Measurements from ENCODE around the gene ATF4.
A peak's percentile ranks its signal among the peaks of the same experiment; 100 is the strongest.
"Not testable (repeated sequence)": the region's sequence is repeated elsewhere in the genome, so short reads cannot be mapped to it uniquely, and the experiment has no call there.

ATF4 gene

GRCh38 chr22:39519681-39520225, 609 bp upstream of the ATF4 start:
- Mint-ChIP-seq H3K4me3 (peak overlapping the region; percentile 90), H3K4me1 (peaks cover 32% of the 10 kb centered on the region), H3K9me3 (no peaks in the 10 kb centered on the region), H3K36me3 (ENCODE audit: insufficient read depth) (peaks cover 60% of the 10 kb centered on the region), H3K27me3 (no peaks in the 10 kb centered on the region), H3K27ac (ENCODE audit: low read depth) (peak overlapping the region; percentile 98)
- peak; percentile 93 for ATAC-seq (replicated peaks; ENCODE audit: extremely low read depth, poor library complexity, severe bottlenecking)
- no peak for DNase-seq (ENCODE audit: low spot score in 2 of 2)

- H3K27me3 Mint-ChIP-seq; DNase-seq (ENCODE audit: low spot score in 2 of 2); ATAC-seq (replicated peaks; ENCODE audit: extremely low read depth, poor library complexity, severe bottlenecking); H3K9me3 Mint-ChIP-seq: not testable (repeated sequence)
- Mint-ChIP-seq H3K27ac (ENCODE audit: low read depth) (peak overlapping the region; percentile 98), H3K36me3 (ENCODE audit: insufficient read depth) (peaks cover 61% of the 10 kb centered on the region), H3K4me3 (peak overlapping the region; percentile 90), H3K4me1 (peaks cover 40% of the 10 kb centered on the region)
These were observed 934 bp downstream of the ATF4 start for GRCh38 chr22:39521106-39521885.

- DNase-seq (ENCODE audit: low spot score in 2 of 2); H3K27me3 Mint-ChIP-seq; ATAC-seq (replicated peaks; ENCODE audit: extremely low read depth, poor library complexity, severe bottlenecking); H3K9me3 Mint-ChIP-seq: not testable (repeated sequence)
- Mint-ChIP-seq H3K4me3 (peak overlapping the region; percentile 90), H3K27ac (ENCODE audit: low read depth) (peak overlapping the region; percentile 98), H3K4me1 (peaks cover 46% of the 10 kb centered on the region), H3K36me3 (ENCODE audit: insufficient read depth) (peaks cover 63% of the 10 kb centered on the region)
These were observed 1.7 kb downstream of the ATF4 start for GRCh38 chr22:39522091-39522490.

- Mint-ChIP-seq H3K36me3 (ENCODE audit: insufficient read depth) (peaks cover 58% of the 10 kb centered on the region), H3K27me3 (no peaks in the 10 kb centered on the region), H3K4me1 (peaks cover 53% of the 10 kb centered on the region), H3K9me3 (no peaks in the 10 kb centered on the region), H3K27ac (ENCODE audit: low read depth) (peak overlapping the region; percentile 98), H3K4me3 (peak overlapping the region; percentile 90)
- DNase-seq (ENCODE audit: low spot score in 2 of 2) = no peak
- no peak for ATAC-seq (replicated peaks; ENCODE audit: extremely low read depth, poor library complexity, severe bottlenecking)
These were observed 2.4 kb downstream of the ATF4 start for GRCh38 chr22:39522567-39523300.

- no peaks in the 10 kb centered on the region for H3K9me3 Mint-ChIP-seq
- H3K4me3 Mint-ChIP-seq = peak overlapping the region; percentile 21
- DNase-seq (ENCODE audit: low spot score in 2 of 2) (no peak), ATAC-seq (replicated peaks; ENCODE audit: extremely low read depth, poor library complexity, severe bottlenecking) (no peak)
- H3K27me3 Mint-ChIP-seq = no peaks in the 10 kb centered on the region
- H3K36me3 Mint-ChIP-seq (ENCODE audit: insufficient read depth) = peaks cover 68% of the 10 kb centered on the region
- H3K27ac Mint-ChIP-seq (ENCODE audit: low read depth) = no peak overlapping the region
- peaks cover 67% of the 10 kb centered on the region for H3K4me1 Mint-ChIP-seq
These were observed 3.9 kb downstream of the ATF4 start for GRCh38 chr22:39524089-39524752.

GRCh38 chr22:39524753-39525657, 4.6 kb downstream of the ATF4 start:
- peaks cover 70% of the 10 kb centered on the region for H3K36me3 Mint-ChIP-seq (ENCODE audit: insufficient read depth)
- H3K27me3 Mint-ChIP-seq = no peaks in the 10 kb centered on the region
- no peaks in the 10 kb centered on the region for H3K9me3 Mint-ChIP-seq
- H3K4me1 Mint-ChIP-seq = peaks cover 74% of the 10 kb centered on the region
- DNase-seq (ENCODE audit: low spot score in 2 of 2) (no peak), ATAC-seq (replicated peaks; ENCODE audit: extremely low read depth, poor library complexity, severe bottlenecking) (no peak)
- peak overlapping the region; percentile 90 for H3K27ac Mint-ChIP-seq (ENCODE audit: low read depth)
- H3K4me3 Mint-ChIP-seq = peak overlapping the region; percentile 21

- Mint-ChIP-seq H3K4me1 (peaks cover 80% of the 10 kb centered on the region), H3K27ac (ENCODE audit: low read depth) (peak overlapping the region; percentile 90), H3K4me3 (no peak overlapping the region), H3K27me3 (no peaks in the 10 kb centered on the region), H3K36me3 (ENCODE audit: insufficient read depth) (peaks cover 65% of the 10 kb centered on the region), H3K9me3 (no peaks in the 10 kb centered on the region)
- DNase-seq (ENCODE audit: low spot score in 2 of 2) = no peak
- no peak for ATAC-seq (replicated peaks; ENCODE audit: extremely low read depth, poor library complexity, severe bottlenecking)
These were observed 5.3 kb downstream of the ATF4 start for GRCh38 chr22:39525658-39525975.

- DNase-seq (ENCODE audit: low spot score in 2 of 2) (no peak), ATAC-seq (replicated peaks; ENCODE audit: extremely low read depth, poor library complexity, severe bottlenecking) (peak; percentile 28)
- Mint-ChIP-seq H3K27me3 (no peaks in the 10 kb centered on the region), H3K4me3 (peak overlapping the region; percentile 98), H3K9me3 (no peaks in the 10 kb centered on the region), H3K36me3 (ENCODE audit: insufficient read depth) (peaks cover 58% of the 10 kb centered on the region), H3K4me1 (peaks cover 89% of the 10 kb centered on the region), H3K27ac (ENCODE audit: low read depth) (peak overlapping the region; percentile 85)
These were observed 6.4 kb downstream of the ATF4 start for GRCh38 chr22:39526736-39527171.

GRCh38 chr22:39527481-39527961, 7.2 kb downstream of the ATF4 start:
- peaks cover 86% of the 10 kb centered on the region for H3K4me1 Mint-ChIP-seq
- H3K4me3 Mint-ChIP-seq = peak overlapping the region; percentile 98
- DNase-seq (ENCODE audit: low spot score in 2 of 2) (no peak), ATAC-seq (replicated peaks; ENCODE audit: extremely low read depth, poor library complexity, severe bottlenecking) (no peak)
- H3K27ac Mint-ChIP-seq (ENCODE audit: low read depth) = peak overlapping the region; percentile 85
- peaks cover 54% of the 10 kb centered on the region for H3K36me3 Mint-ChIP-seq (ENCODE audit: insufficient read depth)
- no peaks in the 10 kb centered on the region for H3K9me3 Mint-ChIP-seq
- H3K27me3 Mint-ChIP-seq = no peaks in the 10 kb centered on the region

GRCh38 chr22:39528080-39528661, 7.8 kb downstream of the ATF4 start:
- ATAC-seq (replicated peaks; ENCODE audit: extremely low read depth, poor library complexity, severe bottlenecking) = no peak
- peak overlapping the region; percentile 85 for H3K27ac Mint-ChIP-seq (ENCODE audit: low read depth)
- peaks cover 49% of the 10 kb centered on the region for H3K36me3 Mint-ChIP-seq (ENCODE audit: insufficient read depth)
- H3K27me3 Mint-ChIP-seq = no peaks in the 10 kb centered on the region
- no peaks in the 10 kb centered on the region for H3K9me3 Mint-ChIP-seq
- H3K4me3 Mint-ChIP-seq = peak overlapping the region; percentile 98
- DNase-seq (ENCODE audit: low spot score in 2 of 2) = no peak
- H3K4me1 Mint-ChIP-seq = peaks cover 79% of the 10 kb centered on the region

GRCh38 chr22:39528681-39529486, 8.5 kb downstream of the ATF4 start:
- Mint-ChIP-seq H3K4me1 (peaks cover 75% of the 10 kb centered on the region), H3K9me3 (no peaks in the 10 kb centered on the region), H3K4me3 (peak overlapping the region; percentile 98), H3K27ac (ENCODE audit: low read depth) (peak overlapping the region; percentile 85), H3K36me3 (ENCODE audit: insufficient read depth) (peaks cover 44% of the 10 kb centered on the region), H3K27me3 (no peaks in the 10 kb centered on the region)
- ATAC-seq (replicated peaks; ENCODE audit: extremely low read depth, poor library complexity, severe bottlenecking) = peak; percentile 12
- peak; percentile 87 for DNase-seq (ENCODE audit: low spot score in 2 of 2)
